Measurements from ENCODE around the gene POU2F2. TPM values are rescaled to one million over a fixed set of nuclear protein-coding genes. Genes with fewer than 3 reads are reported as not detected.
A peak's percentile ranks its signal among the peaks of the same experiment; 100 is the strongest.

POU2F2 gene
- total and polyA plus RNA-seq, 2 experiments from 2014 or later, result 2.3 to 4.6 TPM

GRCh38 chr19:42078058-42078457 is 54.2 kb downstream of the POU2F2 start (continued):
- TF ChIP-seq, protein P1, sequence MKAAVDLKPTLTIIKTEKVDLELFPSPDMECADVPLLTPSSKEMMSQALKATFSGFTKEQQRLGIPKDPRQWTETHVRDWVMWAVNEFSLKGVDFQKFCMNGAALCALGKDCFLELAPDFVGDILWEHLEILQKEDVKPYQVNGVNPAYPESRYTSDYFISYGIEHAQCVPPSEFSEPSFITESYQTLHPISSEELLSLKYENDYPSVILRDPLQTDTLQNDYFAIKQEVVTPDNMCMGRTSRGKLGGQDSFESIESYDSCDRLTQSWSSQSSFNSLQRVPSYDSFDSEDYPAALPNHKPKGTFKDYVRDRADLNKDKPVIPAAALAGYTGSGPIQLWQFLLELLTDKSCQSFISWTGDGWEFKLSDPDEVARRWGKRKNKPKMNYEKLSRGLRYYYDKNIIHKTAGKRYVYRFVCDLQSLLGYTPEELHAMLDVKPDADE (IDR thresholded peaks at IDR 0.05), result no peak
- TF ChIP-seq CTCF (conservative IDR thresholded peaks at IDR 0.05; ENCODE audit: low read depth in 2 of 2) (no peak), EZH2phosphoT487 (IDR thresholded peaks at IDR 0.05; ENCODE audit: unreplicated experiment) (no peak), POLR2AphosphoS5 (IDR thresholded peaks at IDR 0.05; ENCODE audit: low read depth) (no peak), CREB1 (CRISPR knock-in tag; IDR thresholded peaks at IDR 0.05; ENCODE audit: low read depth) (no peak)
- TF ChIP-seq, protein P2, sequence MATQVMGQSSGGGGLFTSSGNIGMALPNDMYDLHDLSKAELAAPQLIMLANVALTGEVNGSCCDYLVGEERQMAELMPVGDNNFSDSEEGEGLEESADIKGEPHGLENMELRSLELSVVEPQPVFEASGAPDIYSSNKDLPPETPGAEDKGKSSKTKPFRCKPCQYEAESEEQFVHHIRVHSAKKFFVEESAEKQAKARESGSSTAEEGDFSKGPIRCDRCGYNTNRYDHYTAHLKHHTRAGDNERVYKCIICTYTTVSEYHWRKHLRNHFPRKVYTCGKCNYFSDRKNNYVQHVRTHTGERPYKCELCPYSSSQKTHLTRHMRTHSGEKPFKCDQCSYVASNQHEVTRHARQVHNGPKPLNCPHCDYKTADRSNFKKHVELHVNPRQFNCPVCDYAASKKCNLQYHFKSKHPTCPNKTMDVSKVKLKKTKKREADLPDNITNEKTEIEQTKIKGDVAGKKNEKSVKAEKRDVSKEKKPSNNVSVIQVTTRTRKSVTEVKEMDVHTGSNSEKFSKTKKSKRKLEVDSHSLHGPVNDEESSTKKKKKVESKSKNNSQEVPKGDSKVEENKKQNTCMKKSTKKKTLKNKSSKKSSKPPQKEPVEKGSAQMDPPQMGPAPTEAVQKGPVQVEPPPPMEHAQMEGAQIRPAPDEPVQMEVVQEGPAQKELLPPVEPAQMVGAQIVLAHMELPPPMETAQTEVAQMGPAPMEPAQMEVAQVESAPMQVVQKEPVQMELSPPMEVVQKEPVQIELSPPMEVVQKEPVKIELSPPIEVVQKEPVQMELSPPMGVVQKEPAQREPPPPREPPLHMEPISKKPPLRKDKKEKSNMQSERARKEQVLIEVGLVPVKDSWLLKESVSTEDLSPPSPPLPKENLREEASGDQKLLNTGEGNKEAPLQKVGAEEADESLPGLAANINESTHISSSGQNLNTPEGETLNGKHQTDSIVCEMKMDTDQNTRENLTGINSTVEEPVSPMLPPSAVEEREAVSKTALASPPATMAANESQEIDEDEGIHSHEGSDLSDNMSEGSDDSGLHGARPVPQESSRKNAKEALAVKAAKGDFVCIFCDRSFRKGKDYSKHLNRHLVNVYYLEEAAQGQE (IDR thresholded peaks at IDR 0.05; ENCODE audit: unreplicated experiment), result no peak

DNA sequence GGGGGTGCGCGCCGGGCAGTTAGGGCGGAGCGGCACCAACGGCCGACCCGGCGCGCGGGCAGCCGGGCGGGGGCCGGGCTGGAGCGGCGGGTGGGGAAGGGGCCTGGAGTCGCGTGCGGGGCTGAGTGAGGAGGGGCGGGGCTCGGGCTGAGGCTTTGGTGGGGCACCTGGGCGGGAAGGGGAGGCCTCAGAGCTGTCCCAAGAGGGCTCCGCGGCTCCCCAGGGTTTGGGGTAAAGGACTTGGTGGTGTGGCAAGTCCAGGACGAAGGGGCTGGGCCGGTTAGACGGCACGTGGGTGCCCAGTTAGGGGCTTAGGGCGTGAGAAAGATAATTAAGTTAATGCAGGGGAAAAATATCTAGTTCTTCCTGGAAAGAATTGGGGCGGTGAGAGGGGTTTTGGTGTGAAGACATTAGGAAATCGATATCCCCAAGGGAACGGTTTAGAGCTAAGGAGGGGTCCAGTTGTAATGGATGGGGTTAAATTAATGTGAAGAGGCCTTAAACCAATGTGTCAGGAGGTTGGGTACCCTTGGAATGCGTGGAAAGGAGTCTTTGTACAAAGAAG is 55.8 kb downstream of the POU2F2 start:
- Histone ChIP-seq H4K20me1 (replicated peaks; ENCODE audit: insufficient read depth) (peaks cover 17% of the 10 kb centered on the region), H3K4me1 (ENCODE audit: insufficient read depth) (peaks cover 14% of the 10 kb centered on the region), H2AFZ (no peak overlapping the region), H3K27ac (ENCODE audit: low read depth) (peak overlapping the region; percentile 65; the same call in 1 of the 2 replicates), H3K4me2 (peak overlapping the region; percentile 99), H3K36me3 (ENCODE audit: insufficient read depth) (peaks cover 20% of the 10 kb centered on the region; the same call in 1 of the 2 replicates), H3F3A (replicated peaks; ENCODE audit: low read depth) (peaks cover 7% of the 10 kb centered on the region; the same call in 1 of the 2 replicates), H3K4me3 (peak overlapping the region; percentile 98), H3K9me2 (ENCODE audit: insufficient read depth) (no peaks in the 10 kb centered on the region), H3K27me3 (ENCODE audit: insufficient read depth) (no peaks in the 10 kb centered on the region), H3K79me2 (replicated peaks; ENCODE audit: insufficient read depth) (peaks cover 36% of the 10 kb centered on the region)
- H3K4me3 Mint-ChIP-seq, result peak overlapping the region; percentile 98
- TF ChIP-seq CREB1 (CRISPR knock-in tag; IDR thresholded peaks at IDR 0.05; ENCODE audit: low read depth) (no peak), CTCF (conservative IDR thresholded peaks at IDR 0.05; ENCODE audit: low read depth in 2 of 2) (no peak), ZNF114 (CRISPR knock-in tag; IDR thresholded peaks at IDR 0.05) (no peak), STAT1 (IDR thresholded peaks at IDR 0.05; ENCODE audit: unreplicated experiment) (no peak), ZNF331 (CRISPR knock-in tag; IDR thresholded peaks at IDR 0.05; ENCODE audit: low read depth) (no peak), EZH2phosphoT487 (IDR thresholded peaks at IDR 0.05; ENCODE audit: unreplicated experiment) (no peak), NANOG (IDR thresholded peaks at IDR 0.05; ENCODE audit: borderline replicate concordance) (no peak), EZH2 (IDR thresholded peaks at IDR 0.05; ENCODE audit: low read depth, unreplicated experiment) (no peak)
- TF ChIP-seq, protein P1 (IDR thresholded peaks at IDR 0.05), result no peak
- peaks cover 19% of the 10 kb centered on the region for H3K27me3 Mint-ChIP-seq (ENCODE audit: insufficient read depth, low read depth, poor library complexity)
- H3K36me3 Mint-ChIP-seq (ENCODE audit: low read depth), result peaks cover 40% of the 10 kb centered on the region
- H3K27ac Mint-ChIP-seq, result peak overlapping the region; percentile 93
- DNase-seq (ENCODE audit: low spot score) (peak; percentile 65), ATAC-seq (no peak; the same call in 1 of the 3 replicates)
- peaks cover 33% of the 10 kb centered on the region for H3K4me1 Mint-ChIP-seq
- H3K9me3 Mint-ChIP-seq, result peaks cover 4% of the 10 kb centered on the region; the same call in 2 of the 3 replicates

Measured in GM23338 (cell line).